ENCODE results near the gene TMIGD1. TPM values are rescaled to one million over a fixed set of nuclear protein-coding genes. Genes with fewer than 3 reads are reported as not detected.

The TMIGD1 gene
- total and polyA plus RNA-seq, 2 experiments from 2014 or later, result not detected

DNA sequence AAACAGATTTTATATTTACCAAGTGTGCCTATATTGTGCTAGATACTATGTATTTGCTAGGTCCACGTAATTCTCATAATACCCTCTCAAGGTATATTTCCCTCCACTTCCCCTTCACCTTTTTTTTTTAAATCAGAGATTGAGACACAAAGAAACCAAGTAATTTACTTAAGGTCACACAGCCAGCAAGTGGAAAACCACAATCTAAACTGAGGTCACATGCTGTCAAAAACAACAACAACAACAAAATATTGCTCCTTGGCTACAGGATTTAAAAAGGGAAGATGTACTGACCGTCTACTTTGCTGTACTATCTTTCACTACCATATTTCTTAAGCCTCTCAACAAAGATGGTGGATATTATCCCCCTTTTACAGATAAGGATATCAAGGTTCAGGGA is 57.9 kb downstream of the TMIGD1 start (continued):
- TF ChIP-seq ZNF462 (CRISPR knock-in tag; IDR thresholded peaks at IDR 0.05), result no peak

GRCh38 chr17:30274887-30275286 is 59.0 kb downstream of the TMIGD1 start:
- H3K4me1 ChIP-seq (ENCODE audit: insufficient read depth), result no peaks in the 10 kb centered on the region
- H4K20me1 ChIP-seq (replicated peaks; ENCODE audit: insufficient read depth), result no peaks in the 10 kb centered on the region
- no peaks in the 10 kb centered on the region for H3K79me2 ChIP-seq (replicated peaks; ENCODE audit: insufficient read depth)
- no peaks in the 10 kb centered on the region for H3K9me3 Mint-ChIP-seq
- H3K27ac Mint-ChIP-seq, result no peak overlapping the region
- peaks cover 41% of the 10 kb centered on the region for H3K36me3 ChIP-seq (ENCODE audit: insufficient read depth)
- peaks cover 3% of the 10 kb centered on the region; the same call in 2 of the 3 replicates for H3K4me1 Mint-ChIP-seq
- peaks cover 36% of the 10 kb centered on the region for H3K36me3 Mint-ChIP-seq (ENCODE audit: low read depth)
- no peak overlapping the region for H3K4me2 ChIP-seq
- H3K4me3 ChIP-seq, result no peak overlapping the region
- H3K4me3 Mint-ChIP-seq, result no peak overlapping the region
- no peak overlapping the region for H3K27ac ChIP-seq (ENCODE audit: low read depth)
- DNase-seq (ENCODE audit: low spot score) (no peak), ATAC-seq (no peak)
- H3F3A ChIP-seq (replicated peaks; ENCODE audit: low read depth), result no peaks in the 10 kb centered on the region
- H3K9me2 ChIP-seq (ENCODE audit: insufficient read depth), result no peaks in the 10 kb centered on the region
- H2AFZ ChIP-seq, result no peak overlapping the region
- no peaks in the 10 kb centered on the region for H3K27me3 ChIP-seq (ENCODE audit: insufficient read depth)
- H3K27me3 Mint-ChIP-seq (ENCODE audit: insufficient read depth, low read depth, poor library complexity), result peaks cover 2% of the 10 kb centered on the region
- TF ChIP-seq EZH2 (IDR thresholded peaks at IDR 0.05; ENCODE audit: low read depth, unreplicated experiment) (no peak), ZNF114 (CRISPR knock-in tag; IDR thresholded peaks at IDR 0.05) (no peak), JUNB (IDR thresholded peaks at IDR 0.05; ENCODE audit: unreplicated experiment) (no peak), EZH2phosphoT487 (IDR thresholded peaks at IDR 0.05; ENCODE audit: unreplicated experiment) (no peak), CREB1 (CRISPR knock-in tag; IDR thresholded peaks at IDR 0.05; ENCODE audit: low read depth) (no peak), ZNF331 (CRISPR knock-in tag; IDR thresholded peaks at IDR 0.05; ENCODE audit: low read depth) (no peak), STAT1 (IDR thresholded peaks at IDR 0.05; ENCODE audit: unreplicated experiment) (no peak), POLR2AphosphoS5 (IDR thresholded peaks at IDR 0.05; ENCODE audit: low read depth) (no peak), CTCF (conservative IDR thresholded peaks at IDR 0.05; ENCODE audit: low read depth in 2 of 2) (no peak), REST (IDR thresholded peaks at IDR 0.05; ENCODE audit: unreplicated experiment) (no peak), NANOG (IDR thresholded peaks at IDR 0.05; ENCODE audit: borderline replicate concordance) (no peak)
- TF ChIP-seq, protein P1, sequence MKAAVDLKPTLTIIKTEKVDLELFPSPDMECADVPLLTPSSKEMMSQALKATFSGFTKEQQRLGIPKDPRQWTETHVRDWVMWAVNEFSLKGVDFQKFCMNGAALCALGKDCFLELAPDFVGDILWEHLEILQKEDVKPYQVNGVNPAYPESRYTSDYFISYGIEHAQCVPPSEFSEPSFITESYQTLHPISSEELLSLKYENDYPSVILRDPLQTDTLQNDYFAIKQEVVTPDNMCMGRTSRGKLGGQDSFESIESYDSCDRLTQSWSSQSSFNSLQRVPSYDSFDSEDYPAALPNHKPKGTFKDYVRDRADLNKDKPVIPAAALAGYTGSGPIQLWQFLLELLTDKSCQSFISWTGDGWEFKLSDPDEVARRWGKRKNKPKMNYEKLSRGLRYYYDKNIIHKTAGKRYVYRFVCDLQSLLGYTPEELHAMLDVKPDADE (IDR thresholded peaks at IDR 0.05), result no peak

All from GM23338 (cell line).